Stimulated activated naive B cell treated with anti-CD40 and anti-IgM and Interleukin-4, amounts not matched to agents 10 μg/mL and 1 μg/mL and 100 μg/mL, for 72 hours (primary cell): ENCODE data around the gene UAP1.
"Not testable (repeated sequence)": the region's sequence is repeated elsewhere in the genome, so short reads cannot be mapped to it uniquely, and the experiment has no call there.

Experiments used
- ATAC-seq, 2 donors: fragments of 150-1000 bp; cut with Tn5 transposase; replicated peaks; 2 replicates each; pipeline ENCODE4 v1.10.0; 2021; ENCODE audit warnings: moderate library complexity in 1 of 2
- DNase-seq: peaks from one replicate; pipeline ENCODE4 v3.0.0; 2021
- H3K27ac Mint-ChIP-seq: one replicate; pipeline ENCODE4 v1.8.0; 2022; ENCODE audit warnings: mild to moderate bottlenecking, mixed read lengths
- H3K27me3 Mint-ChIP-seq, 2 donors: one replicate each; pipeline ENCODE4 v1.8.0; 2022; ENCODE audit warnings: mixed read lengths in 2 of 2
- H3K36me3 Mint-ChIP-seq, 2 donors: one replicate each; pipeline ENCODE4 v1.8.0; 2022; ENCODE audit warnings: mixed read lengths in 2 of 2, mild to moderate bottlenecking in 1 of 2
- H3K4me1 Mint-ChIP-seq, 2 donors: one replicate each; pipeline ENCODE4 v1.8.0; 2022; ENCODE audit warnings: mixed read lengths in 2 of 2, mild to moderate bottlenecking in 1 of 2
- H3K4me3 Mint-ChIP-seq, 2 donors: one replicate each; pipeline ENCODE4 v1.8.0; 2022; ENCODE audit warnings: mild to moderate bottlenecking in 2 of 2, mixed read lengths in 2 of 2, moderate library complexity in 1 of 2
- H3K9me3 Mint-ChIP-seq, 2 donors: one replicate each; pipeline ENCODE4 v1.8.0; 2022; ENCODE audit warnings: mixed read lengths in 2 of 2, mild to moderate bottlenecking in 1 of 2

Gene UAP1

GRCh38 chr1:162578071-162578700 is 16.7 kb downstream of the UAP1 start:
- Mint-ChIP-seq H3K9me3 (no peaks in the 10 kb centered on the region), H3K27ac (no peak overlapping the region)
- no peak for ATAC-seq

GRCh38 chr1:162578936-162579335 is 17.4 kb downstream of the UAP1 start:
- H3K4me1 Mint-ChIP-seq = no peaks in the 10 kb centered on the region
- no peaks in the 10 kb centered on the region for H3K27me3 Mint-ChIP-seq
- H3K9me3 Mint-ChIP-seq = no peaks in the 10 kb centered on the region
- H3K36me3 Mint-ChIP-seq = peaks cover 22 to 34% of the 10 kb centered on the region in 2 donors
- ATAC-seq (no peak), DNase-seq (no peak)
- no peak overlapping the region for H3K4me3 Mint-ChIP-seq
- no peak overlapping the region for H3K27ac Mint-ChIP-seq

More at GRCh38 chr1:162578071-162578700, 16.7 kb downstream of the UAP1 start:
- no peak overlapping the region for H3K4me3 Mint-ChIP-seq
- DNase-seq = no peak
- H3K36me3 Mint-ChIP-seq = peaks cover 20 to 38% of the 10 kb centered on the region in 2 donors
- H3K4me1 Mint-ChIP-seq = no peaks in the 10 kb centered on the region
- H3K27me3 Mint-ChIP-seq = no peaks in the 10 kb centered on the region

GRCh38 chr1:162580308-162580707 is 18.8 kb downstream of the UAP1 start:
- DNase-seq (no peak), ATAC-seq (no peak)
- no peaks in the 10 kb centered on the region for H3K4me1 Mint-ChIP-seq
- no peak overlapping the region for H3K27ac Mint-ChIP-seq
- no peak overlapping the region for H3K4me3 Mint-ChIP-seq
- peaks cover 22 to 34% of the 10 kb centered on the region in 2 donors for H3K36me3 Mint-ChIP-seq
- no peaks in the 10 kb centered on the region for H3K9me3 Mint-ChIP-seq
- H3K27me3 Mint-ChIP-seq = no peaks in the 10 kb centered on the region

GRCh38 chr1:162582901-162583300 is 21.4 kb downstream of the UAP1 start:
- H3K4me3 Mint-ChIP-seq, H3K27ac Mint-ChIP-seq, H3K27me3 Mint-ChIP-seq, H3K9me3 Mint-ChIP-seq, DNase-seq, H3K4me1 Mint-ChIP-seq, ATAC-seq: not testable (repeated sequence)
- peaks cover 18 to 28% of the 10 kb centered on the region in 2 donors for H3K36me3 Mint-ChIP-seq

- not testable (repeated sequence) for ATAC-seq, H3K9me3 Mint-ChIP-seq, H3K27me3 Mint-ChIP-seq, H3K4me3 Mint-ChIP-seq, DNase-seq, H3K27ac Mint-ChIP-seq, H3K4me1 Mint-ChIP-seq
- H3K36me3 Mint-ChIP-seq = peaks cover 20 to 28% of the 10 kb centered on the region in 2 donors
These were observed 23.6 kb downstream of the UAP1 start for GRCh38 chr1:162585101-162585500.

GRCh38 chr1:162587347-162587746 is 25.8 kb downstream of the UAP1 start:
- no peak overlapping the region for H3K27ac Mint-ChIP-seq
- ATAC-seq = no peak
- peaks cover 20 to 22% of the 10 kb centered on the region in 2 donors for H3K36me3 Mint-ChIP-seq
- no peaks in the 10 kb centered on the region for H3K9me3 Mint-ChIP-seq
- H3K4me3 Mint-ChIP-seq = no peak overlapping the region
- no peak for DNase-seq
- H3K4me1 Mint-ChIP-seq = no peaks in the 10 kb centered on the region
- H3K27me3 Mint-ChIP-seq = no peaks in the 10 kb centered on the region

- Mint-ChIP-seq H3K27me3 (no peaks in the 10 kb centered on the region), H3K27ac (no peak overlapping the region), H3K36me3 (peaks cover 23 to 26% of the 10 kb centered on the region in 2 donors), H3K9me3 (no peaks in the 10 kb centered on the region), H3K4me3 (no peak overlapping the region), H3K4me1 (no peaks in the 10 kb centered on the region)
- DNase-seq = no peak
- ATAC-seq = no peak
These were observed 26.3 kb downstream of the UAP1 start for GRCh38 chr1:162587761-162588260.

GRCh38 chr1:162590101-162590500 is 28.6 kb downstream of the UAP1 start:
- Mint-ChIP-seq H3K9me3 (no peaks in the 10 kb centered on the region), H3K27me3 (no peaks in the 10 kb centered on the region), H3K36me3 (peaks cover 34 to 35% of the 10 kb centered on the region in 2 donors), H3K27ac (no peak overlapping the region), H3K4me3 (no peak overlapping the region), H3K4me1 (no peaks in the 10 kb centered on the region)
- ATAC-seq = no peak
- DNase-seq = no peak

- no peak overlapping the region for H3K27ac Mint-ChIP-seq
- H3K27me3 Mint-ChIP-seq = no peaks in the 10 kb centered on the region
- H3K9me3 Mint-ChIP-seq = no peaks in the 10 kb centered on the region
- H3K4me1 Mint-ChIP-seq = no peaks in the 10 kb centered on the region
- H3K36me3 Mint-ChIP-seq = peaks cover 39 to 40% of the 10 kb centered on the region in 2 donors
- DNase-seq (no peak), ATAC-seq (no peak)
- H3K4me3 Mint-ChIP-seq = no peak overlapping the region
These were observed 29.2 kb downstream of the UAP1 start for GRCh38 chr1:162590686-162591085.

- H3K4me3 Mint-ChIP-seq = no peak overlapping the region
- H3K27ac Mint-ChIP-seq = no peak overlapping the region
- no peaks in the 10 kb centered on the region for H3K27me3 Mint-ChIP-seq
- DNase-seq (no peak), ATAC-seq (peak in 1 of 2 donors; percentile 56)
- H3K36me3 Mint-ChIP-seq = peaks cover 35 to 43% of the 10 kb centered on the region in 2 donors
- H3K9me3 Mint-ChIP-seq = no peaks in the 10 kb centered on the region
- H3K4me1 Mint-ChIP-seq = peaks cover 0 to 7% of the 10 kb centered on the region in 2 donors
These were observed 35.1 kb downstream of the UAP1 start for GRCh38 chr1:162596514-162597170.

- no peak for ATAC-seq
- Mint-ChIP-seq H3K4me1 (peaks cover 0 to 7% of the 10 kb centered on the region in 2 donors), H3K9me3 (no peaks in the 10 kb centered on the region), H3K4me3 (no peak overlapping the region), H3K27ac (no peak overlapping the region), H3K27me3 (no peaks in the 10 kb centered on the region), H3K36me3 (peaks cover 25 to 42% of the 10 kb centered on the region in 2 donors)
- no peak for DNase-seq
These were observed 37.9 kb downstream of the UAP1 start for GRCh38 chr1:162599451-162599850.

GRCh38 chr1:162603117-162603516 is 41.6 kb downstream of the UAP1 start:
- H3K27ac Mint-ChIP-seq, H3K4me1 Mint-ChIP-seq, H3K9me3 Mint-ChIP-seq, DNase-seq, ATAC-seq, H3K4me3 Mint-ChIP-seq, H3K27me3 Mint-ChIP-seq: not testable (repeated sequence)
- peaks cover 19 to 25% of the 10 kb centered on the region in 2 donors for H3K36me3 Mint-ChIP-seq

- Mint-ChIP-seq H3K9me3 (no peaks in the 10 kb centered on the region), H3K4me3 (no peak overlapping the region), H3K4me1 (no peaks in the 10 kb centered on the region), H3K27ac (no peak overlapping the region), H3K27me3 (no peaks in the 10 kb centered on the region), H3K36me3 (peaks cover 16 to 26% of the 10 kb centered on the region in 2 donors)
- ATAC-seq (no peak), DNase-seq (no peak)
These were observed 43.9 kb downstream of the UAP1 start for GRCh38 chr1:162605225-162605927.

GRCh38 chr1:162609306-162609705 is 47.8 kb downstream of the UAP1 start:
- peak overlapping the region; percentile 25 for H3K27ac Mint-ChIP-seq
- H3K27me3 Mint-ChIP-seq = peaks cover 0 to 6% of the 10 kb centered on the region in 2 donors
- peaks cover 1 to 5% of the 10 kb centered on the region in 2 donors for H3K36me3 Mint-ChIP-seq
- no peak for ATAC-seq
- H3K4me3 Mint-ChIP-seq = no peak overlapping the region
- H3K9me3 Mint-ChIP-seq = no peaks in the 10 kb centered on the region
- DNase-seq = no peak
- H3K4me1 Mint-ChIP-seq = peaks cover 0 to 8% of the 10 kb centered on the region in 2 donors
